GM18873 (cell line): ENCODE measurements around the gene KCNG1.

Experiments
- ATAC-seq: cut with Tn5 transposase; IDR thresholded peaks from one replicate; pipeline ENCODE4 v1.9.1; 2021; ENCODE audit warnings: mild to moderate bottlenecking, moderate library complexity, moderate number of reproducible peaks; ENCODE audit not compliant: unreplicated experiment, low FRiP score

KCNG1 gene

DNA sequence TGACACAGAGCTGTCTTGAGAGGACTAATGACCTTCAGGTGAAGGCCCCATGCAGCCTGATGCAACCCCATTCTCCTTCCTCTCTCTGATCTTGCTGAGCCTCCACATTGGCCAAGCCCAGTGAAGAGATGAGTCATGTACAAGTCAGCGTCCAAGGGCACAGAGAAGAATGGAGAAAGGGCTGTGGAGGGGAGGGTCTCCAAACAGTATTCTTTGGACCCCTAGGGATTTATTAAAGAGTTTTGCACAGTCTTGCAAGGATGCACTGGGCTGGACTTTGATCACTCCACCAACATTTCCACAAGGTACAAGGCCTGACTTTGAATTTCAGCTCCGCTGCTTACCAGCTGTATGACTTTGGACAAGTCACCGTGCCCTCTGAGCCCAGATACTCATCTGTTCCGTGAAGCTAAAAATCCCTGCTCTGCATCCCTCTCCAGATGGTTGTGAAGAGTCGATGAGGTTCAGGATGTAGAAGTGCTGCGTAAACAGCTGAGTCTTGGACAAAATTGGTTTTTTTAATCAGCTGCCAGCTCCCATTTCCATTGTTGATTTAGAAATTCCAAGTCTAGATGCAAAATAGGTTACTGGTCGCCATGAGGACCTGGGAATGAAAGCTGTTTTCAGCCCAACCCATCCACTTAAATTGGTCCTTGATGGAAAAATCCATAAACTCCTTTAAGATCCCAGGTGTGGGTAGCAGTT lies 14.1 kb upstream of the KCNG1 start:
- ATAC-seq = no peak

DNA sequence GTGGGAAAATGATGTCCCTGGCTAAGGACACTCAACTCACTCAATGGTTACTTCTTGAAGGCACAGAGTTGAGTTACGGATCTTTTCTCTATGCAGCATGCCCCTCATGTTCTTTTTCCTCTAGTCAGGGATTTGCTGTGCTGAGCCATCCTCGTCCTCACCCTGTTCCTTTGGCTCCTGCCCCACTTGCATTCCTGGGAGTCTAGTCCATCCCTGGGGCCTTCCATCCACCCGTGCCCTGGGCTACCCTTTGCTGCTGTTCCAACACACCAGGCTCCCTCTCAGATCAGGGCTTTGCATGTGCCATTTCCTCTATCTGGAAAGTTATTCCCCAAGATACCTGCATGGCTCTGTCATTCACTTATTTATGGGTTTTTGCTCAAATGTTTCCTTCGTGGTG lies 13.3 kb upstream of the KCNG1 start:
- ATAC-seq = no peak

- no peak for ATAC-seq
These were observed 12.2 kb upstream of the KCNG1 start for GRCh38 chr20:51034988-51035656.

GRCh38 chr20:51034476-51034875 lies 11.6 kb upstream of the KCNG1 start:
- no peak for ATAC-seq

GRCh38 chr20:51029963-51030920 lies 7.3 kb upstream of the KCNG1 start:
- ATAC-seq = no peak

GRCh38 chr20:51029556-51029955 lies 6.6 kb upstream of the KCNG1 start:
- ATAC-seq = no peak

- ATAC-seq = no peak
These were observed 5.8 kb upstream of the KCNG1 start for GRCh38 chr20:51028616-51029212.

DNA sequence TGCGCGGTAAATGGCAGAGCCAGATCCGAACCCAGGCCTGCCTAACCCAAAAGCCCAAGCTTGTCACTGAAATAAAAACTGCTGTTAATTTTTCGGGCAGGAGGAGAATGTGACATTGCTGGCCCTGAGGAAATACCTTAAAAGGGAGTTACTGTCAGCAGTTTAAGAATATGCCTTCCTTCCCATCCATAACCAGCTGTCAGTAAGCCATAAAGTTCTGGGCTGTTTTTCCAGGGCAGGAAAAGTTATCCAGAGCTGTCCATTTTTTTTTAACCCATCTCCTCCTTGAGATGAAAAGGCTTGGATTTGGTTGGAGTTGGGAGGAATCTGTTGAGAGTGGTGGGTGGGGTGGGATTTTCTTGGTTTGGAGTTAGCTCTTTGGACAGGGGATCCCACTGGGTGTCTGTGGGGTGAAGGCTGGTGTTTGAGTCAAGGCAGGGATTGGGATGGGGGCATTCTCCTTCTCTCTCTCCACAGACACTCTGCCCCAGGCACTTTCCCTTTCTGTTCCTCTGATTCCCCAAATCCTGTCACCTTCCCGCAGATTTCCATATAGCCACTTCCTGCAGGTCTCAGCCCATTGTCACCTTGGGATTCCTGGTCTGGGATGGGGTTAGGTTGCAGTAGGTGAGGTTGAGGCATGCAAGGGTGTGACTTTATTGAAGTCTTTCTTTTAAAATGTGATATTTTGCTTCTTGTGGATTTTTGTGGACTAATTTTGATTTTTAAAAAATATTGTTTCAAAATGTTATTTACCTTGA lies 4.3 kb upstream of the KCNG1 start:
- no peak for ATAC-seq

DNA sequence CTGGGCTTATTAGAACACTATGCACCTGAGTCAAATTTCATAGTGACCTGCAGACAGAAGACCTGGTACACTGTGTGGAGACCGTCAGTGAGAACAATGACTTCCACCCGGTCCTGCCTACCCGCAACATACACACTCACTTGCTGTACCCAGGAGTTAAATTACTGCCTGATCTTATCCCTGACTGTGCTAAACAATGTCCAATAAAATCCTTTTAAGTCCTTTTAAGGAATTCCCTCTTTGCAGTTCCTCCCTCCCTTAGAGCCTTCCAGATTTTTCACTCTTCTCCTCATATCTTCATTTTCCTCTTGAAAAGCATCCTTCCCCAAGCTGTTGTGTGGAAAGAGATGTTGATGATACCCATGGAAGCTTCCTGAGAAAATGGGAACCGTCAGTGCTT lies 3.4 kb upstream of the KCNG1 start:
- ATAC-seq = no peak

GRCh38 chr20:51024761-51025160 lies 1.9 kb upstream of the KCNG1 start:
- ATAC-seq = no peak

DNA sequence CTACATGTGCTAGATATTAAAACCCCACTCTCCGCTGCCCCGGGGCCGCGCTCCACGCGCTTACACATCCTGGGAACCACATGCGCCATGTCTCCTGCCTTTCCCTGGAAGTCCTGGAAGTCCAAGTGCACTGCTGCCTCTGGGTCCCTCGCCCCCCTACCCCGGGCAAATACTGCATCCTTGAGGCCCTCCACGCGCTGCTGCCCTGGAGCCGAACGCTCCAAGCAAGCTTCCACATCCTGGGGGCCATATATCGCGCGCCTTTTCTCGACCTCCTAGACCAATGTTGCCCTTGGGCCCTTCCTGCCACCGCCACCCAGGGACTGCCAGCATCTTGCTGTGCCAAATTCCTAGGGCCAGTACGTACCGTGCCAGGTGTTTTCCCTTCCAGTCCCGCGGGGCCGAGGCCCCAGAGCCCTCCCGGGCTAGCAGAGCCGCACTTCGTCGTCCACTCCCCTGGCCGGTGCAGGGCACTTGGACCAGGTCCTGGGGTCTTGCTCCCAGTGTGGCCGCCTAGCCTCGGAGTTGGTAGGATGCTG lies 779 bp upstream of the KCNG1 start:
- no peak for ATAC-seq

DNA sequence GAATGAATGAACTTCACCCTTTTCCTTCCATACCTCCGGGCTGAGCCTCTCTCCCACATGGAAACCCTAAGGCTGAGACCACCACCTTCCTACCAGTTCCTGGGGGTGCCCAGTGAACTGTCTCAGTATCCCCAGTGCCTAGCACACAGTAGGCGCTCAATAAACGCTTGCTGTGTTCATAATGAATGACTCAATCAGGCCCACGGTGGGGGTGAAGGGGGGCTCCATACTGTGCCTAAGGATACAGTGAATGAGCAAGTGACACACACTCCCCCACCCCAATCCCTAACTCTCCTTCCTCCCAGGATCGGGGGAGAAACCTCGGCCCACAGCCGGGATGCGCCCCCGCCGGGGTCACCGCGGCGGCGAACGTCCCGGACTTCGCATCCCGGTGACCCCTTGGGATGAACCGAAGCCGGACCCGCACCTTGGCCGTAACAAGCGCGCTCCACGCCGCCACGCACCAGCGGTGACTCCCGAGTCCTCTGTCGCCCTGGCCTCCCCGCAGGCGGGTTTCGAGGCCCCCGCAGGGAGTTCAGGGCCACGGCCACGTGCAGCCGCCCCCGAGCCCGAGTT lies 592 bp downstream of the KCNG1 start:
- ATAC-seq = no peak

DNA sequence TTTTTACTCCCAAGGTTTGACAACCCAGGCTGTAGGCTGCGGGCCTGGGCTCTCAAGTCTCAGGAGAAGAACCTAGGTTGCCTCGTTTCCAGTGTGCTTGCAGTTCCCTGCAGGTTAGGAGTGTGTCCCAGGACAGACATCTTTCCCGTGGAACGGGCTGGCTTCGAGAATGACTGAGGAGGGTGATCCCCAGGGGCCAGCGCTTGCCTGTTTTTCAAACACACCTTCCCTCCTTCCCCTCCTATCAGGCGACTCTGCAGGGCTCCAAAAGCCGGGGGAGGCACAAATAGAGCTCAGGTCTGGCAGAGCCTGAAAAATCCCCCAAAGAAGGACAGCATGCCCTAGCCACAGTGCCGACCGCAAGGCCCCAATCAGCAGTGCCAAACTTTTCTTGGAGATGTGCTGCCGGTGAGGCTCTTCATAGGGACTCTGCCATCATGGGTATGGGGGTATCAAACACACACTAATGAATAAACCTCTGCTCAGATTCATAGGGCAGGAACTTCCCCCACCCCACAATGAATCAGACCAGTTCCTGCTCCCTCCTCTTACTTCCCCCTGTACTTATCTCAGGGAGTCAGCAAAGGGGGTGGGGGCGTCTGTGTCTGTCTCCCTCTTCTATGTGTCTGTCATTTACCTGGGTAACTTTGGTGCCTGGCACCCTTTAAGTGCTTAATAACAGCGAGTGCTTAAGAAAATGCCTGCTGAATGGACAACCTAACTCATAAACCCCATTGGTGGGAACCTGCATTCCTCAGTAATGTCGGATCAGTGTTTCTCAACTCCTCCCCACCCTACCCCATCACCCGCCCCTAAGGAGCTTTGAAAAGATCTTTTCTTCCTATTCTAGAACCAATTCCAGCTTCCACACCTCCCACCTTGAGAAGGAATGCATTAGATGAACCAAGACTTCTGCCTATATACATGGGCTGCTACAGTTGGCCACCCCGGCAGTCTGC lies 1.6 kb downstream of the KCNG1 start:
- ATAC-seq = no peak

DNA sequence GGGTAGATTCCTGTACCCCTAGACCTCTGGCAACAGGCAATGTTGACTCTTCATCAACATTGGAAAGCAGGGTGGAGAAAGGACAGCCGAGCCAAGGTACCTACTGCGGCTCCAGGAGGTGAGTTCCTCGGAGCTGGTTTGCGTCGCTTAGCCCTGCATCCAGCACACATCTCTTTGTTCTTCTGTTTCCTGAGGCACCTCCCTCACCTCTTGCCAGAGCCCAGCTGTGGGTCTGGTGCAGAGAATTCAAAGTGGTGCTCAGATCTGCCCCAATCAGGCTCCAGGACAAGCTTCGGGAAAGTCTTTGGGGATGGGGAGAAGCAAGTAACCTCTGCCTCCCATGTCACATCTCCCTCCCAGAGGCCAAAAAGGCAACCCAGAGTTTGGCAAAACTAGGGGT lies 2.2 kb downstream of the KCNG1 start:
- no peak for ATAC-seq

DNA sequence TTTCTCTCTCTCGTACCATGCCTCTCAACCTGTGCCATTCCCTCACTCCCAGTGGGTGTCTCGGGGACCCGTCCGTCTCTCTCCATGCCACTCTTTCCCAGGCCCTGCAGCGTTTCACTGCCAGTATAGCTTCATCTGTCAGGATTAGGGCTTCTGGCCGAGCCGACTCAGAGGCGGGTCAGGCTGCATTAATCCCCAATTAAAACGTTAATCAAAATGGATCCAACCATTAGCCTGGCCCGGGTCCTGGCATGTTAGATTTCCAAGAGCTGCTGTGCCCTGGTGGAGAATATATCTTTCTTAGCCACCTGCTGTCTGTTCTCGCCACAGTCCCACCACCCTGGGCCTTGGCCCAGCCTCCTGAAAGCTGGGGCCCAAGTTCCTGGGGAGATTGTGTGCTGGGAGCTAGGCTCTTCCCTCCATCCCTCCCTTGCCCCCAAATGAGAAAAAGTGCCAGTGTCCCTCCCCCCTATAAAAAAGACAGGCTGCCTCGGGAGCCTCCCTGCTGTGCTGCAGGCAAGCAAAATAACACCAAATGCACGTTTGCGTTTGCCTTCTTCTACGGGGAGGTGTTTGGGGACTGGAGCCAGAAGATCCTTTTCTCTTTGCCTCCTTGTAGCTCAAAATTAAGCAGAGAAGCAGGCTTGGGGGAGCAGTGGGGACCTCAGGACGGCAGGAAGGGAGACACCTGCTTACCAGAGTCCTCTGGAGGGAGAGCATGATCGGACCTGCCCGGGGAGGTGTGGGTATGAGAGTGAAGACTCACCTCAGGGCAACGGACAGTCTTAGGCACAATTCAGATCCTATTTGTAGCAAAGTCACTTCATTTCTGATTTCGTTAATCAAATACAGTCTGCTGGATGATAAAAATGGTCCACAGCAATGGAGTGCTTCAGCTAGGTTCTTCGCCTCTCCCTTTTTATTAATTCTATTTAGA lies 3.0 kb downstream of the KCNG1 start:
- no peak for ATAC-seq

GRCh38 chr20:51017251-51017650 lies 5.7 kb downstream of the KCNG1 start:
- ATAC-seq = no peak

DNA sequence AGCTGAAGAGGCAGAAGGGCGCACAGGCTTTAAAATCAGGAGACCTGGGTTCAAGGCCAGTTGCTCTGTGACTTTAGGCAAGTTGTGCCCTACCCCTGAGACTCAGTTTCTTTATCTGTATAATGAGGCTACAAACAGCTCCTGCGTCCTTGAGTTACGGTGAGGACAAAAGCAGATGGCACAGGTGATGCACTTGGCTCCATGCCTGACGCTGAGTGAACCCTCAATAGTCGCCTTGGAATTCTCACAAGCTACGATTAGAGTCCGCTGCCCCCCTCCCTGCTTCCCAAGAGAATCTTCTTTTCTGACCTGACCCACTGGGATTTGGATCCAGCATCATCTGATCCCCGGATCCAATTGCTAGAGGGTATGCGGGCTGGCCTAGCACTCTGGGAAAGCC lies 6.4 kb downstream of the KCNG1 start:
- no peak for ATAC-seq
